GM19099 (cell line): ENCODE results near the gene MPL.

ENCODE experiments used
- POLR2A ChIP-seq: IDR thresholded peaks from 3 replicates; pipeline ENCODE4 v1.6.1; 2011; ENCODE audit warnings: low read depth; ENCODE audit not compliant: insufficient read length; ENCODE audit errors: extremely low read depth

MPL gene

GRCh38 chr1:43351421-43352350, 14.1 kb downstream of the MPL start:
- no peak for TF ChIP-seq POLR2A

- TF ChIP-seq POLR2A: no peak
These were observed 14.7 kb downstream of the MPL start for GRCh38 chr1:43352351-43352705.

GRCh38 chr1:43352881-43353280, 15.3 kb downstream of the MPL start:
- no peak for TF ChIP-seq POLR2A

- no peak for TF ChIP-seq POLR2A
These were observed 16.9 kb downstream of the MPL start for GRCh38 chr1:43354471-43354870.

- no peak for TF ChIP-seq POLR2A
These were observed 17.3 kb downstream of the MPL start for GRCh38 chr1:43354936-43355335.

GRCh38 chr1:43357251-43357650, 19.6 kb downstream of the MPL start:
- no peak for TF ChIP-seq POLR2A

GRCh38 chr1:43358121-43358745, 20.6 kb downstream of the MPL start:
- peak; percentile 63 for TF ChIP-seq POLR2A

GRCh38 chr1:43358746-43359693, 21.4 kb downstream of the MPL start, which contains the start of gene CDC20:
CDC20 (plus strand) TSS chr1:43358981; CDS start chr1:43359216, 235 bp downstream.
- TF ChIP-seq POLR2A: peak; percentile 87

GRCh38 chr1:43359696-43360095, 22.1 kb downstream of the MPL start:
- no peak for TF ChIP-seq POLR2A

GRCh38 chr1:43360616-43361015, 23.0 kb downstream of the MPL start:
- no peak for TF ChIP-seq POLR2A

GRCh38 chr1:43363283-43363934, 25.8 kb downstream of the MPL start:
- peak; percentile 33 for TF ChIP-seq POLR2A

- peak; percentile 17 for TF ChIP-seq POLR2A
These were observed 26.4 kb downstream of the MPL start for GRCh38 chr1:43363935-43364525.

- TF ChIP-seq POLR2A: no peak
These were observed 28.1 kb downstream of the MPL start for GRCh38 chr1:43365678-43366077.

- TF ChIP-seq POLR2A: no peak
These were observed 28.6 kb downstream of the MPL start for GRCh38 chr1:43366179-43366578.

GRCh38 chr1:43366601-43367025, 29.0 kb downstream of the MPL start:
- TF ChIP-seq POLR2A: no peak
